C4-2B (cell line): ENCODE results near the gene PARD3.

Source experiments
- ZFX ChIP-seq: fragments of 450-650 bp; IDR thresholded peaks from 2 replicates; pipeline ENCODE4 v1.6.1; 2017
- TF ChIP-seq, protein P1 (sequence below): fragments of 450-650 bp; conservative IDR thresholded peaks from 2 replicates; pipeline ENCODE4 v1.5.1; 2017; ENCODE audit warnings: mild to moderate bottlenecking

DNA sequence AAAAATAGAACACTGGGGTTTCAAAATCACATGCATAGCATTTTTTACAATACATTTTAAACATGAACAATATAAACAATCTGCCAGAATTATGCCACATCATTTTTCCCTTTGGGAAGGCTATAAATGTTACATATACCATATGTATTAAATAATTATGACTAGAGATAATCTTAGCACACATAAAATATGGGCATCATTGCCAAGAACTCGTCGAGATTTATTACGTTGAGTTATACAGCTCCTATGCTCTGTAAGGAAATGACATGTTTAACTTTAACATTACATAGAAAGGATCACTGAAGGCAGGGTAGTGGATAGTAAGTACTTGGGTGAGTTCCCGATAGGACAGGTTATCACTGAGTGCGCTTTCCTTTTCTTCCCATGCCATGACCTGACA lies 267.8 kb downstream of the PARD3 start:
- TF ChIP-seq, protein P1, sequence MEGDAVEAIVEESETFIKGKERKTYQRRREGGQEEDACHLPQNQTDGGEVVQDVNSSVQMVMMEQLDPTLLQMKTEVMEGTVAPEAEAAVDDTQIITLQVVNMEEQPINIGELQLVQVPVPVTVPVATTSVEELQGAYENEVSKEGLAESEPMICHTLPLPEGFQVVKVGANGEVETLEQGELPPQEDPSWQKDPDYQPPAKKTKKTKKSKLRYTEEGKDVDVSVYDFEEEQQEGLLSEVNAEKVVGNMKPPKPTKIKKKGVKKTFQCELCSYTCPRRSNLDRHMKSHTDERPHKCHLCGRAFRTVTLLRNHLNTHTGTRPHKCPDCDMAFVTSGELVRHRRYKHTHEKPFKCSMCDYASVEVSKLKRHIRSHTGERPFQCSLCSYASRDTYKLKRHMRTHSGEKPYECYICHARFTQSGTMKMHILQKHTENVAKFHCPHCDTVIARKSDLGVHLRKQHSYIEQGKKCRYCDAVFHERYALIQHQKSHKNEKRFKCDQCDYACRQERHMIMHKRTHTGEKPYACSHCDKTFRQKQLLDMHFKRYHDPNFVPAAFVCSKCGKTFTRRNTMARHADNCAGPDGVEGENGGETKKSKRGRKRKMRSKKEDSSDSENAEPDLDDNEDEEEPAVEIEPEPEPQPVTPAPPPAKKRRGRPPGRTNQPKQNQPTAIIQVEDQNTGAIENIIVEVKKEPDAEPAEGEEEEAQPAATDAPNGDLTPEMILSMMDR = no peak
- no peak for TF ChIP-seq ZFX
